HG03159 (cell line): ENCODE results near the gene RPP38.

ENCODE experiments used
- ATAC-seq: cut with Tn5 transposase; IDR thresholded peaks from one replicate; pipeline ENCODE4 v1.9.1; 2021; ENCODE audit warnings: mild to moderate bottlenecking, moderate library complexity; ENCODE audit not compliant: unreplicated experiment

RPP38 gene

GRCh38 chr10:15097011-15097812 is at the start of gene RPP38:
RPP38 (plus strand) TSS chr10:15097355; CDS start chr10:15103315, 5,960 bp downstream.
- ATAC-seq = peak; percentile 77

DNA sequence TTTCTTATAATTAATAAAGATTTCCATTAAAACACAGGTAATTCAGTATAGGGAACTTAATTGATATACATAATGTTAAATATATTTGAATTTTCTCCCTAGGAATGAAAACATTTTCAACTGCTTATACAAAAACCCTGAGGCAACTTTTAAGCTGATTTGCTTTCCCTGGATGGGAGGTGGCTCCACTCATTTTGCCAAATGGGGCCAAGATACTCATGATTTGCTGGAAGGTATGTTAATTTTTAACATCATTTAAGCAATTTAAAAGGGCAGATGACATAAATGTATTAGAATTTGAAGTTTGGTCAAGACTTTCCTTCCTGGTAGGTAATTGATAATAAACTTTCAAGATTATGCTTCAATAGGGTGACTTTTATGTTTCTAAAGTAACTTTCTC is 47.6 kb upstream of the RPP38 start:
- no peak for ATAC-seq

DNA sequence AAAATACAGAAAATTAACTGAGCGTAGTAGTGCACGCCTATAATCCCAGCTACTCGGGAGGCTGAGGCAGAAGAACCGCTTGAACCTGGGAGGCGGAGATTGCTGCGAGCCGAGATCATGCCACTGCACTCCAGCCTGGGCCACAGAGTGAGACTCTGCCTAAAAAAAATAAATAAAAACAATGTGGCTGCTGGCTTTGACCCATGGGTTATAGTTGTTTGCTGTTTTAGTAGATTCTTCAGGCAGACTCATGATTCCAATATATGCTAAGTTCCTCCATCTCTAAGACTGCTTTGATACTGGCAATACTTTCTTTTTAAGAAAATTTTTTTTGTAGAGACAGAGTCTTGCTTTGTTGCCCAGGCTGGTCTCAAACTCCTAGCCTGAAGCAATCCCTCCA is 45.0 kb upstream of the RPP38 start:
- ATAC-seq = no peak

GRCh38 chr10:15053061-15053460 is 44.1 kb upstream of the RPP38 start:
- ATAC-seq = no peak

- no peak for ATAC-seq
These were observed 38.5 kb upstream of the RPP38 start for GRCh38 chr10:15058689-15059088.

GRCh38 chr10:15059914-15060313 is 37.2 kb upstream of the RPP38 start:
- ATAC-seq = no peak

GRCh38 chr10:15060638-15061037 is 36.5 kb upstream of the RPP38 start:
- no peak for ATAC-seq

DNA sequence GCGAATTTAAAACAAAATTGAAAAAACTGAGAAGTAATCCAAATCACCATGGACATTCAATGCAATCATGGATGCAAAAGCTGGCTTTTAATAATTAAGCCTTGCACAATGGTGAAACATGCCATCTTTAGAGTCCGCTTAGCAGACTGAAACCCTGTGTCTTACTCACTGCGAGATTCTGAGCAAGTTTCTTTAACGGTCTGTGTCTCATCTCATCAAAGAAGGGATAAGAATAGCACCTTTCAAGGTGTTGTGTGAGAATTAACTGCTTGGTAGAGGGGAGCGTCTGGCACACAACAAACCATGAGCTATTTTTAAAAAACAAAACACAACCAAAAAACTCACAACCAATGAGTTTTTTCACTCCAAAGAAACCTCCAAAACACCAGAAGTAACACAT is 30.0 kb upstream of the RPP38 start:
- no peak for ATAC-seq

DNA sequence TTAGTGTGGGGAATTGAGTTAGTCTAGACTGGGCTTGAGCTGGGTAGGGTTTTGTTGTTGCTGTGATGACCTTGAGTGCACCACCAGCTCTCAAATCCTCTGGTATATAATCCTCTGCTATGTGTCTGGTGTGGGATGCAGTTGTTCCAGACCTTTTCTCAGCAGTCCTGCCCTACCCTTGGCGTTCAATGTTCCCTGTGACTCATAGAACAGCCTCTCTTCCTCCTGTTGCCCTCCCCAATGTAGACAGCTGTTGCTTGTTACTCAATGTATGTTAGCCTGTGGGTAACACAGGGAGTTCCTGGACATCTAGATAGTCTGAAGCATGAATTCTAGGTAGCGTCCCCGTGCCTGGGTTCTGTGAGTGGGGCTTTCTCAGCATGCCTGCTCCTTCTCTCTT is 28.4 kb upstream of the RPP38 start:
- no peak for ATAC-seq

DNA sequence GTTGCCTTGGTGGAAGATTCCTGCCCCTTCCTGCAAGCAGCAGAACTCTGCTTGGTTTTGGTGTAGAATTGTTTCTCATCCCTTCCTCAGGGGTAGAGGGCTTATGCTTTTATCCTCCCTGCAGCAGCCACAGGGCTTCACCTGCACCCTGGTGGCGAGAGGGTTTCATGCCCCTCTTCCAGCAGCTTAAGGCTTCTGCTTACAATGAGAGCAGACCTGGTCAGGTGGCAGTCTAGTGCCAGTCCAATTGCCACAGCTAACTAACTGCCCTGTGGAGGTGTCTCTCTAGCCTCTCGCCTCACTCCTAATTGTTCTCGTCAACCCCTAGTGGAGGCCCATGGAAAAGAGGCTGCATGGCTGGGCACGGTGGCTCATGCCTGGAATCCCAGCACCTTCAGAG is 27.9 kb upstream of the RPP38 start:
- no peak for ATAC-seq

- ATAC-seq = no peak
These were observed 24.8 kb upstream of the RPP38 start for GRCh38 chr10:15072358-15072757.

GRCh38 chr10:15075421-15075820 is 21.7 kb upstream of the RPP38 start:
- no peak for ATAC-seq

- ATAC-seq = no peak
These were observed 13.3 kb upstream of the RPP38 start for GRCh38 chr10:15083674-15084501.

DNA sequence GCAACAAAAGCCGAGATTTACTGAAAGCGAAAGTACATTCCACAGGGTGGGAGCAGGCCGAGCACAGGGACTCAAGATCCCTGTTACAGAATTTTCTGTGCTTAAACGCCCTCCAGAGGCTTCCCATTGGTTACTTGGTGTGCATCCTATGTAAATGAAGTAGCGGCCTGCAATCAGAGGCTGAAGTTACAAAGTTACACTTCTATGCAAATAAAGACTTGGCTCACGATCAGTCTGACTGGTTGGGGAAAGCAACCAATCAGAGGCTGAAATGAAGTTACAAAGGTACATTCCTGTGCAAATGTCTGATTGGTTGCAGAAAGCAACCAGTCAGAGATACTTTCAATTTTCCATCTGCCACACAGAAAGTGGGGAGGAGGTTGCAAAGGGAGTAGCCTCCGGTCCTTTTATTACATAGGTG is 12.6 kb upstream of the RPP38 start:
- no peak for ATAC-seq

GRCh38 chr10:15088428-15089261 is 8.5 kb upstream of the RPP38 start, which contains the start of gene ACBD7:
ACBD7 (minus strand) TSS chr10:15088776; CDS start chr10:15088728, 48 bp downstream.
- peak; percentile 99 for ATAC-seq

- no peak for ATAC-seq
These were observed 5.7 kb upstream of the RPP38 start for GRCh38 chr10:15091418-15091817.

GRCh38 chr10:15092855-15093408 is 4.2 kb upstream of the RPP38 start:
- no peak for ATAC-seq

- ATAC-seq = no peak
These were observed 519 bp upstream of the RPP38 start for GRCh38 chr10:15096661-15097010.

- ATAC-seq = no peak
These were observed 2.7 kb downstream of the RPP38 start for GRCh38 chr10:15099886-15100285.

DNA sequence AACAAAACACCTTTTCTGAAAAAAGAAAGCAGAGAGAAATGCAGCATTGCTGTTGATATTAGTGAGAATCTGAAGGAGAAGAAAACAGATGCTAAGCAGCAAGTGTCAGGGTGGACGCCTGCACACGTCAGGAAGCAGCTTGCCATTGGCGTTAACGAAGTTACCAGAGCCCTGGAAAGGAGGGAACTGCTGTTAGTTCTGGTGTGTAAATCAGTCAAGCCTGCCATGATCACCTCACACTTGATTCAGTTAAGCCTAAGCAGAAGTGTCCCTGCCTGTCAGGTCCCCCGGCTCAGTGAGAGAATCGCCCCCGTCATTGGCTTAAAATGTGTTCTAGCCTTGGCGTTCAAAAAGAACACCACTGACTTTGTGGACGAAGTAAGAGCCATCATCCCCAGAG is 6.4 kb downstream of the RPP38 start:
- no peak for ATAC-seq
